Osteocyte (in vitro differentiated cells): ENCODE measurements around the gene SNPH. TPM values are rescaled to one million over a fixed set of nuclear protein-coding genes. Genes with fewer than 3 reads are reported as not detected.

Experiments used
- DNase-seq: peaks from one replicate; pipeline ENCODE4 v3.0.0; 2021; ENCODE audit warnings: mixed read lengths; ENCODE audit not compliant: unreplicated experiment; ENCODE audit errors: extremely low spot score
- H3K27ac Mint-ChIP-seq: one replicate; pipeline ENCODE4 v1.8.0; 2021; ENCODE audit warnings: mild to moderate bottlenecking, mixed read lengths; ENCODE audit not compliant: unreplicated experiment
- H3K27me3 Mint-ChIP-seq: one replicate; pipeline ENCODE4 v1.8.0; 2021; ENCODE audit warnings: mixed read lengths; ENCODE audit not compliant: unreplicated experiment
- H3K36me3 Mint-ChIP-seq: one replicate; pipeline ENCODE4 v1.8.0; 2021; ENCODE audit warnings: mixed read lengths; ENCODE audit not compliant: unreplicated experiment
- H3K4me1 Mint-ChIP-seq: one replicate; pipeline ENCODE4 v1.8.0; 2021; ENCODE audit warnings: mixed read lengths; ENCODE audit not compliant: unreplicated experiment
- H3K4me3 Mint-ChIP-seq: one replicate; pipeline ENCODE4 v1.8.0; 2021; ENCODE audit warnings: mild to moderate bottlenecking, moderate library complexity, mixed read lengths; ENCODE audit not compliant: unreplicated experiment
- H3K9me3 Mint-ChIP-seq: one replicate; pipeline ENCODE4 v1.8.0; 2021; ENCODE audit warnings: mixed read lengths; ENCODE audit not compliant: unreplicated experiment
- CTCF ChIP-seq: fragments of 200-600 bp; sonication (generic); IDR thresholded peaks from 2 replicates; pipeline ENCODE4 v1.5.0; 2021; ENCODE audit warnings: antibody characterized with exemption, mild to moderate bottlenecking, moderate library complexity
- total RNA-seq: library from RNA; stranded (reverse); gene quantifications from 2 replicates; pipeline ENCODE4 v1.2.1, GENCODE V29; 2021

Gene SNPH
- total RNA-seq, 1 donor from 2014 or later = 8.9 TPM

GRCh38 chr20:1307171-1307570 is 41.1 kb downstream of the SNPH start:
- no peaks in the 10 kb centered on the region for H3K27me3 Mint-ChIP-seq
- peaks cover 13% of the 10 kb centered on the region for H3K36me3 Mint-ChIP-seq
- no peak overlapping the region for H3K4me3 Mint-ChIP-seq
- H3K9me3 Mint-ChIP-seq = no peaks in the 10 kb centered on the region
- no peaks in the 10 kb centered on the region for H3K4me1 Mint-ChIP-seq
- TF ChIP-seq CTCF = no peak
- H3K27ac Mint-ChIP-seq = no peak overlapping the region
- no peak for DNase-seq

GRCh38 chr20:1307571-1307971 is 41.5 kb downstream of the SNPH start:
- Mint-ChIP-seq H3K27me3 (no peaks in the 10 kb centered on the region), H3K4me1 (no peaks in the 10 kb centered on the region), H3K36me3 (peaks cover 13% of the 10 kb centered on the region), H3K27ac (no peak overlapping the region), H3K9me3 (no peaks in the 10 kb centered on the region), H3K4me3 (no peak overlapping the region)
- no peak for TF ChIP-seq CTCF
- no peak for DNase-seq

GRCh38 chr20:1308067-1308701 is 42.1 kb downstream of the SNPH start:
- Mint-ChIP-seq H3K9me3 (no peaks in the 10 kb centered on the region), H3K36me3 (peaks cover 9% of the 10 kb centered on the region), H3K27me3 (no peaks in the 10 kb centered on the region), H3K4me3 (no peak overlapping the region), H3K4me1 (no peaks in the 10 kb centered on the region), H3K27ac (no peak overlapping the region)
- no peak for DNase-seq
- no peak for TF ChIP-seq CTCF

GRCh38 chr20:1308702-1309095 is 42.6 kb downstream of the SNPH start:
- H3K9me3 Mint-ChIP-seq = no peaks in the 10 kb centered on the region
- no peak for TF ChIP-seq CTCF
- DNase-seq = no peak
- H3K27me3 Mint-ChIP-seq = no peaks in the 10 kb centered on the region
- H3K4me1 Mint-ChIP-seq = peaks cover 3% of the 10 kb centered on the region
- no peak overlapping the region for H3K27ac Mint-ChIP-seq
- no peak overlapping the region for H3K4me3 Mint-ChIP-seq
- H3K36me3 Mint-ChIP-seq = peaks cover 9% of the 10 kb centered on the region

GRCh38 chr20:1309439-1309847 is 43.3 kb downstream of the SNPH start:
- no peak for DNase-seq

More at GRCh38 chr20:1309439-1309847, 43.3 kb downstream of the SNPH start:
- no peak for TF ChIP-seq CTCF
- H3K36me3 Mint-ChIP-seq = peaks cover 9% of the 10 kb centered on the region
- no peaks in the 10 kb centered on the region for H3K9me3 Mint-ChIP-seq
- no peak overlapping the region for H3K4me3 Mint-ChIP-seq
- peaks cover 5% of the 10 kb centered on the region for H3K4me1 Mint-ChIP-seq
- H3K27ac Mint-ChIP-seq = no peak overlapping the region
- H3K27me3 Mint-ChIP-seq = no peaks in the 10 kb centered on the region
